ENCODE data around the gene GZMM.
A peak's percentile ranks its signal among the peaks of the same experiment; 100 is the strongest.

Gene GZMM

GRCh38 chr19:567296-567900 is 23.5 kb downstream of the GZMM start:
- no peak for DNase-seq

GRCh38 chr19:570251-570686 is 26.4 kb downstream of the GZMM start:
- DNase-seq = no peak

- DNase-seq = peak; percentile 30
Measured at GRCh38 chr19:570937-571565, 27.2 kb downstream of the GZMM start.

- DNase-seq = no peak
Measured at GRCh38 chr19:571566-571974, 27.7 kb downstream of the GZMM start.

GRCh38 chr19:572140-572742 is 28.4 kb downstream of the GZMM start, which contains the start of gene BSG:
Gene BSG, plus strand, starts transcription at chr19:572596. Its CDS starts 39 bp downstream, at chr19:572635.
- peak; percentile 98 for DNase-seq

- DNase-seq = no peak
Measured at GRCh38 chr19:572743-573518, 29.1 kb downstream of the GZMM start.

- no peak for DNase-seq
Measured at GRCh38 chr19:573519-573825, 29.6 kb downstream of the GZMM start.

- no peak for DNase-seq
Measured at GRCh38 chr19:574658-575526, 31.0 kb downstream of the GZMM start.

GRCh38 chr19:575527-576506 is 32.0 kb downstream of the GZMM start:
- no peak for DNase-seq

GRCh38 chr19:576768-577438 is 33.0 kb downstream of the GZMM start:
- no peak for DNase-seq

- DNase-seq = no peak
Measured at GRCh38 chr19:577439-578392, 33.9 kb downstream of the GZMM start.

GRCh38 chr19:579111-579841 is 35.4 kb downstream of the GZMM start:
- no peak for DNase-seq

GRCh38 chr19:579842-580155 is 35.9 kb downstream of the GZMM start:
- DNase-seq = no peak

- DNase-seq = no peak
Measured at GRCh38 chr19:580274-580835, 36.5 kb downstream of the GZMM start.

GRCh38 chr19:581399-582111 is 37.7 kb downstream of the GZMM start:
- no peak for DNase-seq

GRCh38 chr19:582497-583197 is 38.8 kb downstream of the GZMM start:
- DNase-seq = no peak

- DNase-seq = no peak
Measured at GRCh38 chr19:583198-583967, 39.5 kb downstream of the GZMM start.

Measured in stimulated activated naive CD4-positive, alpha-beta T cell treated with Interleukin-2 at 50 U/mL for 16 hours (primary cell).